ENCODE data around the gene STAU1.
"Not testable (repeated sequence)": the region's sequence is repeated elsewhere in the genome, so short reads cannot be mapped to it uniquely, and the experiment has no call there.

STAU1 gene

DNA sequence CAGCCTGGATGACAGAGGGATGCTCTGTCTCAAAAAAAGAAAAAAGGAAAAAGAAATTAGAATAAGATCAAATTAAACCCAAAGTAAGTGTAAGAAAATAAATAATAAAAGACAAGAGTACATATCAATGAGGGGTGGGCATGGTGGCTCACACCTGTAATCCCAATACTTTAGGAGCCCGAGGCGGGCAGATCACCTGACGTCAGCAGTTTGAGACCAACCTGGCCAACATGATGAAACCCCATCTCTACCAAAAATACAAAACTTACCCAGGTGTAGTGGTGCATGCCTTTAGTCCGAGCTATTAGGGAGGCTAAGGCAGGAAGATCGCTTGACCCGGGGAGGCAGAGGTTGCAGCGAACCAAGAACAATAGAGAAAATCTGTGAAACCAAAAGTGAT is 14.9 kb upstream of the STAU1 start:
- no peak for DNase-seq

DNA sequence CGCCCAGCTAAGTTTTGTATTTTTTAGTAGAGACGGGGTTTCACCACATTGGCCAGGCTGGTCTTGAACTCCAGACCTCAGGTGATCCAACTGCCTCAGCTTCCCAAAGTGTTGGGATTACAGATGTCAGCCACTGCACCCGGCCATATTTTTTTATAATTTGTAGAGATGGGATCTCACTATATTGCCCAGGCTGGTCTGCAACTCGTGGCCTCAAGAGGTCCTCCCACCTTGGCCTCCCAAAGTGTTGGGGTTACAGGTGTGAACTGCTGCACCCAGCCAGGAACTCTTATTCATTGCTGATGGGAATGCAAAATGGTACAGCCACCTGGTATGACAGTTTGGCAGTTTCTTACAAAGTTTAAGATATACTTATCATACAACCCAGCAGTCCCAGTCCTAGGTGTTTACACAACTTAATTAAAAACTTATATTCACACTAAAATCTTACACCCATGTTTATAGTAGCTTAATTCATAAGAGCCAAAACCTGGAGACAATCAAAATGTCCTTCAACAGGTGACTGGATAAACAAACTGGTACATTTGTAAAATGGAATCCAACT is 11.7 kb upstream of the STAU1 start:
- no peak for DNase-seq

DNA sequence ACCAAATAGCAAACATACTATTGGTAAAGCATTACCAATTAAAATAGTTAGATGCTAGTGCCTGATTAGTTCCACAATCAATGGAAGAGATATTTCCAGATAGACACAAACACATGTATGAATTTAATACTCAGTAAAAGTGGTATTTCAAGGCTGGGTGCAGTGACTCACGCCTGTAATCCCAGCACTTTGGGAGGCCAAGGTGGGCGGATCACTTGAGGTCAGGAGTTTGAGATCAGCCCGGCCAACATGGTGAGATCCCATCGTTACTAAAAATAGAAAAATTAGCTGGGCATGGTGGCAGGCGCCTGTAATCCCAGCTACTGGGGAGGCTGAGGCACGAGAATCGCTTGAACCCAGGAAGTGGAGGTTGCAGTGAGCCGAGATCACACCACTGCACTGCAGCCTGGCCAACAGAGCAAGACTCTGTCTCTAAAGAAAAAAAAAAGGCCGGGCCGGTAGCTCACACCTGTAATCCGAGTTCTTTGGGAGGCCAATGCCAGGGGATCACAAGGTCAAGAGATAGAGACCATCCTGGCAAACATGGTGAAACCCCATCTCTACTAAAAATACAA is 4.9 kb upstream of the STAU1 start:
- DNase-seq: not testable (repeated sequence)

DNA sequence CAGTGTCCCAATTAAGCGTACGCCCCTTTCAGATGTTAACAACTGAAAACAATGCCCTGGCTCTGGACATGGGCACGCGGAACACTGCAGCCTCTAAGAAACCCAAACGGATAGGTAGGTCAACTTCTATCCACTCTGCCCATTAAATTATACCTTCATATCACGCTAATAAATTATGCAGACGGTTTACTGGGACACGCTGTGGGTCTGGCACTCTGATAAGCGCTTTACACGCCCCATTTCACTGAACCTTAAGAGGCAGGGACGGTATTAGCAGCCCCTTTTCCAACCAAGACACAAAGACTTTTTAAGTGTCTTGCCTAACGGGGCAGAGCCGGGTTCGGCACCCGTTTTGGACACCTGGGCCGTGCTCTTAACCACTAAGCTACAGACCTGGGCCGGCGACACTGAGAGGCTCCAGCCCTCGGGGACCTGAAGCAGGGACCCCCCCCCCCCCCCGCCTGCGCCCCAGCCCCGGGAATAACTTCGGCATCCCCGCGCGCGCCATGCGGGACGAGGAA is 744 bp downstream of the STAU1 start:
- no peak for DNase-seq

DNA sequence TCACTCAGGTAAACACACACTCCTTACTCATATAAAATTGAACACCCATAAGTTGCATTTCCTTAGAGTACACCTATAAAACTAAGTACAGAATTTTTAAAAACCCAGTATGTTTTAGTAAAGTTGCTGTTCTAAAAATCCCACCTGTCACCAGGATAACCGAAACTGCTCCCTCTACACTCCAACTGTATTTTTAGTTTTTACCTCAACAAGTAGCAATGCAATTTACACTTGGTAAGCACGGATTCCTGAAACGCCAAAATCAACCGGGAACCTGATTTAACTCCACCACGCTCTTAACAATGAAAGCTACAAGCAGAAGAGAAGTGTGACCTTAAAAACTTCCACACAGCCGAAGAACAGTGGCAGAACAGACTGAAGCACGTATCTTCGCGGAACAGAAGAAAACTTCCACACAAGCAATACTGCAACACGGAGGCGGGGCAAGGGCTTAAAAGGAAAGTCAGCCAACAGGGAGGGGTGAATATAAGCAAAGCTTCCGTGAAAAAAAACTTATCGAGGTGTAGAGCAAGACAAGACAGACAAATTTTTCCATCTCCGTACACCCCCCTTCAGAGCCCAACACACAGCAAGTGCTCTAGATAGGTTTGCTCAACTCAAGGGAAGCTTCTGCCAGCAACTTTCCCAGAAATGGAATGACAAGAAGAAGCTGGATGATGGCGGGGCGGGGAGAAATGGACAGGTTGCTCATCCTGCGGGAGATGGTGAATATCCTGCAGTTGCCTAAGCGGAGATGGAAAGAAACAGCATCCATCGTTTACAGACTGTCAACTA is 1.4 kb downstream of the STAU1 start:
- no peak for DNase-seq

DNA sequence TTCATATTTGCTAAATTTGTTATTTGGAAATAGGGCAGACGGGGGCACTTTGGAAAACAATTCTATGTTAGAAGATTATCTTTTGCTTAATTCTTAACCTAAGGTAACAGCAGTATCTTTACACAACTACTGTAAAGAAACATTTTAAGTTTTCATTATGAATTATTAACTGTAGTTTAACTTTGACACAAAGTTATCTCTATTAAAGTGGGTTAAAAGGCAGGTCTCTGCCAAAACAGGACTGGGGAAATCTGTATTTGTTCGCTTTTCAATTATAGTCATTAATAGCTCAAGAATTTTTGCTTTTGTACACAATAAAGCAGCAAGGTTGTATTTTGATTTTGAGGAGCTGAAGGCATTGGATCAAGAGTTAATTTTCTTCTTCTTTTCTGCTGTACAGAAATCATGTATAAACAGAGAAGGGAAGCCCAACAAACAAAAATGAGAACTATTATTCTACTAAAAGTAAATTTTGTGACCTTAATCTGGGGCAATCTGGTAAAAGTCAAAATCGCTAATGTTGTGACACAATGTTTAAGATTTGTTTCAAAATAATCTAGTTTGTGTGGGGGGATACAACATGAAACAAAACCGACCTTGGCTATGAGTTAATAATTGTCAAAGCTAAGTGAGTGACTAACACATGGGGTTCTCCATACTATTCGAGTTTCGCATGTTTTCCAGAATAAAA is 2.9 kb downstream of the STAU1 start:
- no peak for DNase-seq

DNA sequence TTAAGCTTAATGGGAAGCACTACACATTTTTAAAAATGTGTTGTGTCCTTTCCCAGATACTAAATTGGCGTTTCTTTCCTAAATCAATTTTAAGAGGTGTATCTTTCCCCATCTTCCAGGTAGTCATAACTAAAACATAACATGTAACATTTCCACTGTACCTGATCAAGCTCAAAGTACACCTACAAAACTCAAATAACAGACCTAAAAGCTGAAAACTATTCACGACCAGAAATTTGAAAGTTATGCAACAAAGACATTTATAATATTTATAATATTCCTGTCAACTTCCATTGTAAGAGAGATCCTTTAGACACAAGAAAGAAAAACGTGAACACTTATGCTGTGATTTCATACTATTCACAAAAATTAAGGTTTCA is 3.5 kb downstream of the STAU1 start:
- DNase-seq: no peak

DNA sequence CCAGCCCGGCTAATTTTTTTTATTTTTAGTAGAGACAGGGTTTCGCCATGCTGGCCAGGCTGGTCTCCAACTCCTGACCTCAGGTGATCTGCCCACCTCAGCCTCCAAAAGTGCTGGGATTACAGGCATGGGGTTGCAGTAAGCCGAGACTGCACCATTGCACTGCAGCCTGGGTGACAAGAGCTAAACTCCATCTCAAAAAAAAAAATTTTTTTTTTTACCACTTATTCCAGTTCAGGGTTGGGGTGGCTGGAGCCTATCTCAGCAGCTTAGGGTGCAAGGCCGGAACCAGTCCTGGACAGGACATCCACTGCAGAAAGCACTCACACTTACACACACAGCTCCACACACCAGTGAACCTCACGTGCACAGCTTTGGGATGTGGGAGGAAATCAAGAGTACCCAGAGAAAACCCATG is 4.0 kb downstream of the STAU1 start:
- DNase-seq: not testable (repeated sequence)

DNA sequence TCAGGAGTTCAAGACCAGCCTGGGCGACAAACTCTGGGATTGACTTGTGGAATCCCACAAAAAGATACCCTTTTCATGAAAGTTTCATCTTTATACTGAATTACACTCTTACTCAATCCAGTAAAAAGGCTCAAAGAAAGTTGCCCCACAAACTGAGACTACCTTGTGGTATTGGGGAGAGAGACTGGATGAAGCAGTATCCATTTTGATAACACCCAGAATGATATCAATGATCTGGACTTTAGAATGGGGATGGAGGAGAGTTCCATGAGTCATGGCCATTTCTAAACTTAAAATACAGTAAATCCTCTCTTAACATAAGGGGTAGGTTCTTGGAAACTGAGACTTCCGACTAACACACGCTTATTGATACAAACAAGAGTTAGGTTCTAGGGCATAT is 4.7 kb downstream of the STAU1 start:
- no peak for DNase-seq

DNA sequence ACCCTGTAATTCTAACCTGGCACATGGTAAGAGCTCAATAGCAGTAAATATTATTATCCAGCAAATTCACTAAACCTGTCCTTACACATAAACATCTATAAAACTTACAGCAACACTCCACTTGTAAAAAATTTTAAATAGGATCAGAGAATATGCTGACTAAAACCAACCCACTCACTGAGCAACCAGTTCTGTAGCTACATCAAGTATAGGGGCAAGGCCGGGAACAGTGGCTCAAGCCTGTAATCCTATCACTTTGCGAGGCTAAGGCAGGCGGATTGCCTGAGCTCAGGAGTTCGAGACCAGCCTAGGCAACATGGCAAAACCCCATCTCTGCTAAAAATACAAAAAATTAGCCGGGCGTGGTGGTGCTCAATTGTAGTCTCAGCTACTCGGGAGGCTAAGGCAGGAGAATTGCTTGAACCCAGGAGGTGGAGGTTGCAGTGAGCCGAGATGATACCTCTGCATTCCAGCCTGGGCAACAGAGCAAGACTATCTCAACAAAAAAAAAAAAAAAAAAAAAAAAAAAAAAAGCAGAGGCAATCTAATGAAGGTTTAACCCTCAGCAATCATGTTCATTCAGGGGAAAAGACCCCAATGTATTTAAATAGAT is 6.8 kb downstream of the STAU1 start:
- no peak for DNase-seq

DNA sequence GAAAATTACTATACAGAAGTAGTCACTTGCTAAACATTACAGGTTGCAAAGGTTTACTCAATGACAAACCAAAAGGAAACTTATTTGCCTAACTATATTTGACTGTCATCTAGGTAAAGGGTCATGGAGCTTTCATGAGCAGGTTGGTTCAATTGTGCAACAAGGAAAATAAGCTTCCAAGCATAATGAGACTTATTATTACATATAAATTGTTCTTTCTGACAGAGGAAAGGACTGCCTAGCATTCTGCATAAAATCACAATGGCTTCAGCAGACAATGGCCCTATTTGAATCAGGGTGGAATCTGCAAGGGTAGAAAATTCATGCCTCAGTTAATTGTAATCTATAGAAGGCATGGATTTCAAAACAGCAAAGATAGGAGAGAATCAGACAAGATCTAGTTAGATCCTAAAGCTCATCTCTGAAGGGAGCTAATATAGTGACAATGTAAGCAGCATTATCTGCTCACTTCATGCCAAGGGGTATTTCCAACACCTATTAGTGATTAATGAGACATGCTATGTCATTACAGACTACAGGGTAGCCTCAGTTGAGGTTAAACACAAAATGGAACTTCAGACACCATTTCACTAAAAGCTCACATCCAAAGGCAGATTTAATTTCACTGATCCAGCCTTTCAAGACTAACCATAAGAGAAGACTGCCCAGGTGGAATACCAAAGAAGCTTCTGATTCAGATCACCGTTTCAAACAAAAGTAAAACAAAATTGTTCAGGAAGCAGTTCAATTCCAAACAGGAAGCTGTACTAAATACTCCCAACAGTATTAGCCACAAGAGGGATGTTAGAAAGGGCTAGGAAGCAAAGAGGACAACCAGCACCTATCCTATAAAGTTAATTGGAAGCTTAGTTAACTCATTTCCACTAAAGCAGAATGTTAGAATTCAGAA is 8.5 kb downstream of the STAU1 start:
- DNase-seq: no peak

DNA sequence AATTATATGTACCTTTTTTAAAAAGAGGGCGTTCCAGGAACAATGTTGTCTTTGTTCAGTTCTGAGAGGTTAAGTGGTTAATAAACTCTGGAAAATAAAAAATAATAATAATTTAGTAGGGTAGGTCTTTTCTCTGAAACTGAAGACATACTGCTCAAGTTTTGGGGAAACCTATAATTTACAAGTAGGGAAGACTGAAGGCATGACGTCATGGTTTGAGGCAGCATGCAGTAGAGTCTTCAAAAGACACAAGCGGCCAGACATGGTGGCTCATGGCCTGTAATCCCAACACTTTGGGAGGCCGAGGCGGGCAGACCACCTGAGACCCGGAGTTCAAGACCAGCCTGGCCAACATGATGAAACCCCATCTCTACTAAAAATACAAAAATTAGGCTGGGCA is 14.0 kb downstream of the STAU1 start:
- no peak for DNase-seq

DNA sequence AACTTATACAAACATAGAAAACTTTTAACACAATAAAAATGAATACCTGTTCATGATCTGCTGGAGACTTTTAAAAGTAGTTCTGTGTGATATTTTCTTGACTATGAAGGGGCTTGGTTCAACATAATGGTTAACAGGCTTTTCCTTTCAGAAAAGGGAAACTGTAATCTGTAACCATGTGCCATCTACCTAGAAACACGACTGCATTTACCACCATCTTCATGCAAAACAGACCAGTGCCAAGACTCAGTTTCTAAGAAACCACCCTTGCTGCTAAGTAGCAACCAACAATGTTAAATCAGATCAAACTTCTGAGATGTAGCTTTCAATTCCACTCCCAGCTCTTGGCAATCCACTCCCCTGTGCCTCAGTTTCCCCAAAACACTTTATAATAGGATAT is 15.7 kb downstream of the STAU1 start:
- DNase-seq: no peak

DNA sequence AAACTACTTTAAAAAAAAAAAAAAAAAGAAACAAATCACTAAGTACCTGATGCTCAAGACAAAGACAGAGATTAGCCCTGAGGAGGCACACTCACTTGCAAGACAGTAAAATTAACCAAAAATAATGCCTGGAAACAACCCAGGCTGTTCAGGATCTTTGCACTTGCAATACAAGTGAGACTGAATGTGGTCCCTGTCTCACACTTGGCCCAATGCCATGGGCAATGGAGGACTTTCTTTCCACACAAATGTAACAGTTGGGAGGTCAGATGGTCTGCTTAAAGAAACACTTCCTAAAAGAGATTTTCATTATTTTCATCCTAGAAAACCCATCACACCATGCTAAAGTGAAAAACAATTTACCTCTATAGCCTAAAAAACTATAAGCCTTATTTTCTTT is 16.2 kb downstream of the STAU1 start:
- no peak for DNase-seq

DNA sequence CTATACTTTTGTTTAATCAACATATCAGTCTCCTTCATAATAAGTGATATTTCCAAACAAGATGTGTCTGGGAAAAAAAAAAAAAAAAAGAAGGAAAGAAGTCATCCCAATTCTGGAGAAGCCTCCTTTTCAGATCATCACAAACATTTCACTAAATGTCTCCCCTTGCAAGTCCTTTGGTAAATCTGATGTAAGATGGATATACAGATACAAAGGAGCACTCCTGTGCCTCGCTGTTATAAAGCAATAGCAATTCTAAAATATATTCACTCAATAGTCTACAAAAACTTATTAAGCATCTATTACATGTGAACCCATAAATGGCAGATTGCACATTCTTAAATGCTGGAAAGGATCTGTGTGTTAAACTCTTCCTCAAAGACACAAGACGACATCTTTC is 17.4 kb downstream of the STAU1 start:
- no peak for DNase-seq

DNA sequence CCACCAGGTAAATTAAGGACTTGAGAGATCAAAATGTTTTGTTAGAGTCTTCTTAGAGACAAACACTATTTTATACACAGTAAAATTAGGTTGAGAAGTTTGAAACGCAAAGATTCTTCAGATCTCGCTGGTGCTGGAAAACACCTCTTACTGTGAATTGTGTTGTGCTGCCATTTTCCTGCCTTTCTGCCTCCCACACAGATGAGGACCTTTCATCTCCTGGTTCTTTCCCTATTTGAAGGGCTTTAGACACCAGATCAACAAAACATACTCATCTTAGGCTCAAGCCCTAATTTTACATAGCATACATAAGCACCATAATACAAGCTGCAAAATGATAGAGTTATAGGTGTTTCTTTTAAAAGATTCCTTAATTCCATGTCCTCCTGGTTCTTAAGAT is 18.6 kb downstream of the STAU1 start:
- DNase-seq: no peak

DNA sequence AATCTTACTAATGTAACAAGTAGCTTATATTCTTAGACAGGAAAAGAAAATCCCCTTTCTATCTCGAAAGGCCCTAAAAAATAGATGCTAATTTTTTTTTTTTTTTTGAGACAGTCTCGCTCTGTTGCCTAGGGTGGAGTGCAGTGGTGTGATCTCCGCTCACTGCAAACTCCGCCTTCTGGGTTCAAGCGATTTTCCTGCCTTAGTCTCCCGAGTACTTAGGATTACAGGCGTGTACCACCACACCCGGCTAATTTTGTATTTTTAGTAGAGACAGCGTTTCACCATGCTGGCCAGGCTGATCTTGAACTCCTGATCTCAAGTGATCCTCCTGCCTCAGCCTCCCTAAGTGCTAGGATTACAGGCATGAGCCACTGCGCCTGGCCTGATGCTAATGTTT is 19.3 kb downstream of the STAU1 start:
- not testable (repeated sequence) for DNase-seq

DNA sequence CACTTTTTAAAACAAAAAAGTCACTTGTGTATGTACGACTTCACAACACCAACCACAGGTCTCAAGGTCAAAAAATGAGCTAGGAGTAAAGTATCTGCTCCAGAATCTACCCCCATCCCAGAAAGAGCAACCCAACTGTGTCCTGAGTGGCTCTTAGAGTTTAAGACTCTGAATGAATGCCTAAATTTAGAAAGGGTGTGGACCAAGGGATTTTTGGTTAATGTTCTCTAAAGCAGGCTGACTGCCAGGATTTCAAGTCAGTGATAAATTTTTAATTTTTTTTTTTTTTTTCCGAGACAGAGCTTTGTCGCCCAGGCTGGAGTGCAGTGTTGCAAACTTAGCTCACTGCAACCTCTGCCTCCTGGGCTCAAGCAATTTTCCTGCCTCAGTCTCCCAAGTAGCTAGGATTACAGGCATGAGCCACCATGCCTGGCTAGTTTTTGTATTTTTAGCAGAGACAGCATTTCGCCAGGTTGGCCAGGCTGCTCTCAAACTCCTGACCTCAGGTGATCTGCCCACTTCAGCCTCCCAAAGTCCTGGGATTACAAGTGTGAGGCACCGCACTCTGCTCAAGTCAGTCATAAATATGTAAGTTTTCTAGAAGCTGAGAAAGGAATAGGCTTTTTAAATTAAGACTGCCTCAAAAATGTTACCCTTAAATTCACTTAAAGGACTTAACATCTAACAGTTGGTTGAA is 20.2 kb downstream of the STAU1 start:
- no peak for DNase-seq

DNA sequence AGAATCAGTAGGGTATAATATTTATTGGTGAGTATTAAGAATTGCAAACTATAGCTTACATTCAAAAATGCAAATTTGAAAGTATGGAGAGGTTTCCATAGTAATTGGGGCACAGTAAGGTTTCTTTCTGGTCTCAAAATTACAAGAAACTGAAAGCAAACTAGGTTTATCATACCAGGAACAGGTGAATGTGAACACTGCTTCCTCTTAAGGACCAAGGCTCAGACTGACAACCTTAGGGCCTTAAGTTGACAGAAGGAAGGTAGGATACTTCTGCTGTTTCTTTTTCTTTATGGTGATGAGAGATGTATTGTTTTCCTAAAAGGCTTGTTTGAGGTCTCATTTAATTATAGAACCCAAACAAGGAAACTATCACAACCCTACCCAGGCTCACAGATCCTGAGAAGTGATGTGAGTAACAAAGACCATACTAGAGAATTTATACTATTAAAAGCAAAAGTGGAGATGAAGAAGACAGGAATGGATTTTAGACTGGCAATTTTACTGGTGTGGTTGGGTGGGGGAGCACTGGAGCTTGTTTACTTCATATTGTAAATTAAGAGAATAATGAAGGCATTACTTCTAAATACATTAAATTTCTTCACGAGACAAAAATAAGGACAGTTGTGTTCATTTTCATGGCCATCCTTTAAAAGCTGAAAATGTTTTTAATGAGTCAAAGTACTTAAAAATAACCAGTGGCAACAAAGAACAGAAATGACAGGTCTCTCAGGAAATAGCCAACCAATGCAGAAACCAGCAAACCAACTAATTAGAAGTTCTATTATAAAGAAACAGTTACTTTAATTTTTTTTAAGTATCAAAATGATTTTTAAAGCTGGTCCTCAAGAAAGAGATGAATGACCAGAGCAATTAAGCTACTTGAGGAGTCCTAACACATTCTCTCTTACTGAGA is 21.3 kb downstream of the STAU1 start:
- DNase-seq: no peak

DNA sequence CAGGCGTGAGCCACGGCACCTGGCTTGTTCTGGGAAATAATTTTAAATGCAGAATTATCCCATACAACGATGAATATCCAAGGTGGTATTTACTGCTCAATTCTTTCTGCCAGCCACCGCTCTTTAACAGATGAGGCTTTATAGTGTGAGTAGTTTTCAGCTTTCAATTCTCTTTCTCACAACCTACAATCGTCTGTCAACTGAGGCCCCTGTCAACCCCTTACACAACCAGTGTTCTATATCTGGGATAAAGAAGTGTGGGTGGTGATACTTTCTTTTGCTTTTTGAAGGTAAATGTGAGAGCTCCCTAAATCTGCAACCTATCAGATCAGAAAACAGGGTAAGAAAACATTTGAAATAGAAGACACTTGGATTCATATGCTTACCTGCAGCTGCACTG is 22.5 kb downstream of the STAU1 start:
- no peak for DNase-seq

Data from cortex of kidney (tissue), 1 donor.